Bronchial epithelial cell (primary cell): ENCODE results near the gene KCTD16. TPM values are rescaled to one million over a fixed set of nuclear protein-coding genes. Genes with fewer than 3 reads are reported as not detected.

Source experiments
- DNase-seq: peaks from one replicate; pipeline ENCODE4 v3.0.0-alpha.2; 2010; ENCODE audit warnings: low read depth
- FAIRE-seq: peaks from 2 replicates; lab custom pipeline; 2011; peaks lifted over from hg19 to GRCh38; lab: Jason Lieb, UNC
- H3K27me3 ChIP-seq: 2 replicates; pipeline ENCODE4 v1.5.1; 2011; ENCODE audit warnings: low read length; ENCODE audit not compliant: control insufficient read depth, insufficient read depth
- H3K36me3 ChIP-seq: 2 replicates; pipeline ENCODE4 v1.5.1; 2011; ENCODE audit warnings: low read length; ENCODE audit not compliant: control insufficient read depth, insufficient read depth
- H3K4me3 ChIP-seq: 2 replicates; pipeline ENCODE4 v1.5.1; 2011; ENCODE audit warnings: mild to moderate bottlenecking, low read depth, low read length, control low read depth
- CTCF ChIP-seq: IDR thresholded peaks from 2 replicates; pipeline ENCODE4 v1.5.1; 2011; ENCODE audit warnings: mild to moderate bottlenecking, moderate library complexity, low read length, control low read depth, inconsistent platforms; ENCODE audit not compliant: insufficient read depth, severe bottlenecking
- total RNA-seq: library from RNA; depleted of rRNA; stranded (reverse); fragments of >200 nt; gene quantifications from 2 replicates; pipeline ENCODE4 v1.2.1, GENCODE V29; 2014

Gene KCTD16
- total RNA-seq, 1 donor from 2014 or later: under 0.01 TPM

GRCh38 chr5:144472221-144472620, 301.5 kb downstream of the KCTD16 start:
- Histone ChIP-seq H3K4me3 (no peak overlapping the region), H3K36me3 (no peaks in the 10 kb centered on the region), H3K27me3 (no peaks in the 10 kb centered on the region)
- FAIRE-seq (no peak), DNase-seq (no peak)
- no peak for TF ChIP-seq CTCF

GRCh38 chr5:144473650-144474049, 303.0 kb downstream of the KCTD16 start:
- Histone ChIP-seq H3K36me3 (no peaks in the 10 kb centered on the region), H3K4me3 (no peak overlapping the region), H3K27me3 (no peaks in the 10 kb centered on the region)
- FAIRE-seq (no peak), DNase-seq (no peak)
- TF ChIP-seq CTCF: no peak

- no peak for FAIRE-seq
- no peak for DNase-seq
- no peak for TF ChIP-seq CTCF
Observed at GRCh38 chr5:144478565-144478964, 307.9 kb downstream of the KCTD16 start.

GRCh38 chr5:144481861-144482260, 311.2 kb downstream of the KCTD16 start:
- no peak for FAIRE-seq
- H3K27me3 ChIP-seq: no peaks in the 10 kb centered on the region
- H3K4me3 ChIP-seq: no peak overlapping the region
- no peak for TF ChIP-seq CTCF
- H3K36me3 ChIP-seq: no peaks in the 10 kb centered on the region
- no peak for DNase-seq

More at GRCh38 chr5:144478565-144478964, 307.9 kb downstream of the KCTD16 start:
- Histone ChIP-seq H3K36me3 (no peaks in the 10 kb centered on the region), H3K4me3 (no peak overlapping the region), H3K27me3 (no peaks in the 10 kb centered on the region)

GRCh38 chr5:144484124-144484897, 313.6 kb downstream of the KCTD16 start:
- H3K4me3 ChIP-seq: no peak overlapping the region
- no peaks in the 10 kb centered on the region for H3K36me3 ChIP-seq
- no peak for TF ChIP-seq CTCF
- peak; percentile 18 for DNase-seq
- H3K27me3 ChIP-seq: no peaks in the 10 kb centered on the region
- no peak for FAIRE-seq
